ENCODE results near the gene PINLYP.
"Not testable (repeated sequence)": the region's sequence is repeated elsewhere in the genome, so short reads cannot be mapped to it uniquely, and the experiment has no call there.

PINLYP gene

GRCh38 chr19:43540381-43540780 is 35.2 kb upstream of the PINLYP start:
- no peak for DNase-seq (ENCODE audit: low spot score in 2 of 2)
- in situ Hi-C loops (cut with MboI; ENCODE audit: low sequenced_read_pairs) = no loop called here
- H3K36me3 ChIP-seq (replicated peaks) = peaks cover 53% of the 10 kb centered on the region
- H3K27me3 ChIP-seq (ENCODE audit: low read depth) = no peaks in the 10 kb centered on the region
- no peak overlapping the region for H3K4me3 ChIP-seq
- no peaks in the 10 kb centered on the region for H3K4me1 ChIP-seq
- no peaks in the 10 kb centered on the region for H3K9me3 ChIP-seq

- H3K36me3 ChIP-seq (replicated peaks) = peaks cover 53% of the 10 kb centered on the region
- H3K4me1 ChIP-seq = no peaks in the 10 kb centered on the region
- in situ Hi-C loops (cut with MboI; ENCODE audit: low sequenced_read_pairs) = no loop called here
- no peak overlapping the region for H3K4me3 ChIP-seq
- H3K27me3 ChIP-seq (ENCODE audit: low read depth) = no peaks in the 10 kb centered on the region
- DNase-seq (ENCODE audit: low spot score in 2 of 2) = no peak
- no peaks in the 10 kb centered on the region for H3K9me3 ChIP-seq
Observed at GRCh38 chr19:43541920-43542650, 33.5 kb upstream of the PINLYP start.

GRCh38 chr19:43544077-43544476 is 31.5 kb upstream of the PINLYP start:
- no peaks in the 10 kb centered on the region for H3K9me3 ChIP-seq
- peaks cover 4% of the 10 kb centered on the region for H3K4me1 ChIP-seq
- no peak overlapping the region for H3K4me3 ChIP-seq
- H3K36me3 ChIP-seq (replicated peaks) = peaks cover 42% of the 10 kb centered on the region
- no peaks in the 10 kb centered on the region for H3K27me3 ChIP-seq (ENCODE audit: low read depth)
- no peak for DNase-seq (ENCODE audit: low spot score in 2 of 2)
- in situ Hi-C loops (cut with MboI; ENCODE audit: low sequenced_read_pairs) = no loop called here

GRCh38 chr19:43545276-43545675 is 30.3 kb upstream of the PINLYP start:
- Histone ChIP-seq H3K4me3 (no peak overlapping the region), H3K36me3 (replicated peaks) (peaks cover 34% of the 10 kb centered on the region)

GRCh38 chr19:43545981-43546380 is 29.6 kb upstream of the PINLYP start:
- no peaks in the 10 kb centered on the region for H3K27me3 ChIP-seq (ENCODE audit: low read depth)
- peaks cover 27% of the 10 kb centered on the region for H3K36me3 ChIP-seq (replicated peaks)
- in situ Hi-C loops (cut with MboI; ENCODE audit: low sequenced_read_pairs) = no loop called here

More at GRCh38 chr19:43545276-43545675, 30.3 kb upstream of the PINLYP start:
- no peaks in the 10 kb centered on the region for H3K9me3 ChIP-seq
- in situ Hi-C loops (cut with MboI; ENCODE audit: low sequenced_read_pairs) = no loop called here
- DNase-seq (ENCODE audit: low spot score in 2 of 2) = no peak
- H3K27me3 ChIP-seq (ENCODE audit: low read depth) = no peaks in the 10 kb centered on the region
- H3K4me1 ChIP-seq = peaks cover 4% of the 10 kb centered on the region

GRCh38 chr19:43546581-43546980 is 29.0 kb upstream of the PINLYP start:
- in situ Hi-C loops (cut with MboI; ENCODE audit: low sequenced_read_pairs) = no loop called here
- no peaks in the 10 kb centered on the region for H3K9me3 ChIP-seq
- H3K4me3 ChIP-seq = no peak overlapping the region
- DNase-seq (ENCODE audit: low spot score in 2 of 2) = no peak
- peaks cover 26% of the 10 kb centered on the region for H3K36me3 ChIP-seq (replicated peaks)
- H3K27me3 ChIP-seq (ENCODE audit: low read depth) = no peaks in the 10 kb centered on the region
- peaks cover 4% of the 10 kb centered on the region for H3K4me1 ChIP-seq

More at GRCh38 chr19:43545981-43546380, 29.6 kb upstream of the PINLYP start:
- Histone ChIP-seq H3K9me3 (no peaks in the 10 kb centered on the region), H3K4me3 (no peak overlapping the region), H3K4me1 (peaks cover 4% of the 10 kb centered on the region)
- no peak for DNase-seq (ENCODE audit: low spot score in 2 of 2)

- H3K4me3 ChIP-seq; H3K4me1 ChIP-seq; in situ Hi-C loops (cut with MboI; ENCODE audit: low sequenced_read_pairs); H3K9me3 ChIP-seq; DNase-seq (ENCODE audit: low spot score in 2 of 2); H3K27me3 ChIP-seq (ENCODE audit: low read depth): not testable (repeated sequence)
- peaks cover 25% of the 10 kb centered on the region for H3K36me3 ChIP-seq (replicated peaks)
Observed at GRCh38 chr19:43547926-43548325, 27.7 kb upstream of the PINLYP start.

GRCh38 chr19:43548706-43549105 is 26.9 kb upstream of the PINLYP start:
- DNase-seq (ENCODE audit: low spot score in 2 of 2) = no peak
- Histone ChIP-seq H3K9me3 (no peaks in the 10 kb centered on the region), H3K4me3 (no peak overlapping the region), H3K27me3 (ENCODE audit: low read depth) (no peaks in the 10 kb centered on the region), H3K4me1 (peaks cover 4% of the 10 kb centered on the region), H3K36me3 (replicated peaks) (peaks cover 19% of the 10 kb centered on the region)
- in situ Hi-C loops (cut with MboI; ENCODE audit: low sequenced_read_pairs) = no loop called here

GRCh38 chr19:43551399-43552197 is 24.0 kb upstream of the PINLYP start:
- Histone ChIP-seq H3K9me3 (no peaks in the 10 kb centered on the region), H3K4me3 (no peak overlapping the region), H3K36me3 (replicated peaks) (peaks cover 22% of the 10 kb centered on the region), H3K4me1 (peaks cover 4% of the 10 kb centered on the region), H3K27me3 (ENCODE audit: low read depth) (no peaks in the 10 kb centered on the region)
- in situ Hi-C loops (cut with MboI; ENCODE audit: low sequenced_read_pairs) = no loop called here
- no peak for DNase-seq (ENCODE audit: low spot score in 2 of 2)

GRCh38 chr19:43552198-43552450 is 23.5 kb upstream of the PINLYP start:
- H3K27me3 ChIP-seq (ENCODE audit: low read depth) = no peaks in the 10 kb centered on the region
- H3K4me1 ChIP-seq = peaks cover 4% of the 10 kb centered on the region
- H3K9me3 ChIP-seq = no peaks in the 10 kb centered on the region
- peaks cover 22% of the 10 kb centered on the region for H3K36me3 ChIP-seq (replicated peaks)
- DNase-seq (ENCODE audit: low spot score in 2 of 2) = no peak
- no peak overlapping the region for H3K4me3 ChIP-seq
- in situ Hi-C loops (cut with MboI; ENCODE audit: low sequenced_read_pairs) = no loop called here

- Histone ChIP-seq H3K27me3 (ENCODE audit: low read depth) (no peaks in the 10 kb centered on the region), H3K4me3 (no peak overlapping the region), H3K4me1 (peaks cover 4% of the 10 kb centered on the region), H3K9me3 (no peaks in the 10 kb centered on the region), H3K36me3 (replicated peaks) (peaks cover 22% of the 10 kb centered on the region)
- no peak for DNase-seq (ENCODE audit: low spot score in 2 of 2)
- in situ Hi-C loops (cut with MboI; ENCODE audit: low sequenced_read_pairs) = no loop called here
Observed at GRCh38 chr19:43552616-43553015, 23.0 kb upstream of the PINLYP start.

- Histone ChIP-seq H3K4me1 (peaks cover 3% of the 10 kb centered on the region), H3K9me3 (no peaks in the 10 kb centered on the region), H3K27me3 (ENCODE audit: low read depth) (no peaks in the 10 kb centered on the region), H3K4me3 (no peak overlapping the region), H3K36me3 (replicated peaks) (peaks cover 22% of the 10 kb centered on the region)
- in situ Hi-C loops (cut with MboI; ENCODE audit: low sequenced_read_pairs) = no loop called here
- DNase-seq (ENCODE audit: low spot score in 2 of 2) = no peak
Observed at GRCh38 chr19:43553656-43554055, 21.9 kb upstream of the PINLYP start.

- Histone ChIP-seq H3K27me3 (ENCODE audit: low read depth) (no peaks in the 10 kb centered on the region), H3K4me1 (no peaks in the 10 kb centered on the region), H3K36me3 (replicated peaks) (peaks cover 22% of the 10 kb centered on the region), H3K9me3 (no peaks in the 10 kb centered on the region), H3K4me3 (no peak overlapping the region)
- no peak for DNase-seq (ENCODE audit: low spot score in 2 of 2)
- in situ Hi-C loops (cut with MboI; ENCODE audit: low sequenced_read_pairs) = no loop called here
Observed at GRCh38 chr19:43554317-43554895, 21.2 kb upstream of the PINLYP start.

- no peaks in the 10 kb centered on the region for H3K9me3 ChIP-seq
- H3K27me3 ChIP-seq (ENCODE audit: low read depth) = no peaks in the 10 kb centered on the region
- DNase-seq (ENCODE audit: low spot score in 2 of 2) = peak; percentile 21 to 86
- in situ Hi-C loops (cut with MboI; ENCODE audit: low sequenced_read_pairs) = no loop called here
- no peak overlapping the region for H3K4me3 ChIP-seq
- no peaks in the 10 kb centered on the region for H3K4me1 ChIP-seq
- peaks cover 22% of the 10 kb centered on the region for H3K36me3 ChIP-seq (replicated peaks)
Observed at GRCh38 chr19:43555185-43555770, 20.3 kb upstream of the PINLYP start.

Measured in HAP-1 (cell line).